H9 (cell line): ENCODE data around the gene TFEB. TPM values are rescaled to one million over a fixed set of nuclear protein-coding genes. Genes with fewer than 3 reads are reported as not detected.

ENCODE experiments used
- DNase-seq: peaks from one replicate; pipeline ENCODE4 v3.0.0-alpha.2; 2017
- H2AFZ ChIP-seq: one replicate; pipeline ENCODE4 v1.6.1; 2013; ENCODE audit warnings: mild to moderate bottlenecking, low read length, control low read depth, moderate library complexity
- H2AK5ac ChIP-seq: 2 replicates; pipeline ENCODE4 v1.6.1; 2013; ENCODE audit warnings: low read length, control low read depth, mixed read lengths; ENCODE audit not compliant: insufficient read length
- H2BK120ac ChIP-seq: one replicate; pipeline ENCODE4 v1.6.1; 2013; ENCODE audit warnings: low read depth, mild to moderate bottlenecking, low read length, control low read depth, inconsistent platforms; ENCODE audit not compliant: poor library complexity, severe bottlenecking
- H2BK12ac ChIP-seq: 2 replicates; pipeline ENCODE4 v1.6.1; 2013; ENCODE audit warnings: low read length, control low read depth, mixed read lengths, low read depth; ENCODE audit not compliant: insufficient read length
- H2BK15ac ChIP-seq: 2 replicates; pipeline ENCODE4 v1.6.1; 2013; ENCODE audit warnings: low read depth, low read length, control low read depth
- H2BK20ac ChIP-seq: one replicate; pipeline ENCODE4 v1.6.1; 2013; ENCODE audit warnings: low read depth, mild to moderate bottlenecking, low read length, control low read depth, inconsistent platforms; ENCODE audit not compliant: poor library complexity, severe bottlenecking
- H2BK5ac ChIP-seq: 2 replicates; pipeline ENCODE4 v1.6.1; 2013; ENCODE audit warnings: low read length, control low read depth, mixed read lengths; ENCODE audit not compliant: insufficient read length
- H3K14ac ChIP-seq: 2 replicates; pipeline ENCODE4 v1.6.1; 2013; ENCODE audit warnings: low read length, control low read depth; ENCODE audit not compliant: insufficient read depth
- H3K18ac ChIP-seq: 2 replicates; pipeline ENCODE4 v1.6.1; 2013; ENCODE audit warnings: low read depth, mild to moderate bottlenecking, mixed read lengths, low read length, control low read depth; ENCODE audit not compliant: insufficient read length
- H3K23ac ChIP-seq: 2 replicates; pipeline ENCODE4 v1.6.1; 2013; ENCODE audit warnings: low read length, control low read depth, mixed read lengths, low read depth; ENCODE audit not compliant: insufficient read length
- H3K23me2 ChIP-seq: 2 replicates; pipeline ENCODE4 v1.6.1; 2013; ENCODE audit warnings: low read depth, mild to moderate bottlenecking, mixed read lengths, low read length, control low read depth; ENCODE audit not compliant: insufficient read length, poor library complexity, severe bottlenecking
- H3K27ac ChIP-seq: 2 replicates; pipeline ENCODE4 v1.5.1; 2013; ENCODE audit warnings: low read length, control low read depth, mixed read lengths, low read depth; ENCODE audit not compliant: insufficient read length
- H3K27me3 ChIP-seq: 2 replicates; pipeline ENCODE4 v1.6.1; 2013; ENCODE audit warnings: low read length, control low read depth, inconsistent platforms; ENCODE audit not compliant: insufficient read depth
- H3K4ac ChIP-seq: 2 replicates; pipeline ENCODE4 v1.6.1; 2013; ENCODE audit warnings: low read depth, mild to moderate bottlenecking, control low read depth, inconsistent platforms, low read length, moderate library complexity
- H3K4me1 ChIP-seq: 2 replicates; pipeline ENCODE4 v1.6.1; 2013; ENCODE audit warnings: low read length, control low read depth, inconsistent platforms; ENCODE audit not compliant: insufficient read depth
- H3K4me2 ChIP-seq: 2 replicates; pipeline ENCODE4 v1.6.1; 2013; ENCODE audit warnings: low read length, control low read depth, mixed read lengths; ENCODE audit not compliant: insufficient read length, insufficient read depth
- H3K56ac ChIP-seq: 2 replicates; pipeline ENCODE4 v1.6.1; 2013; ENCODE audit warnings: low read depth, mild to moderate bottlenecking, mixed read lengths, low read length, control low read depth; ENCODE audit not compliant: insufficient read length
- H3K79me1 ChIP-seq: 2 replicates; pipeline ENCODE4 v1.6.1; 2013; ENCODE audit warnings: low read depth, mild to moderate bottlenecking, moderate library complexity, low read length, control low read depth, inconsistent platforms; ENCODE audit not compliant: insufficient read depth, poor library complexity, severe bottlenecking
- H3K79me2 ChIP-seq: 2 replicates; pipeline ENCODE4 v1.6.1; 2013; ENCODE audit warnings: low read length, control low read depth, inconsistent platforms; ENCODE audit not compliant: insufficient read depth
- H3K9ac ChIP-seq: 2 replicates; pipeline ENCODE4 v1.6.1; 2013; ENCODE audit warnings: low read length, control low read depth, mixed read lengths; ENCODE audit not compliant: insufficient read length; ENCODE audit errors: extremely low read depth
- H3K9me3 ChIP-seq: one replicate; pipeline ENCODE4 v1.6.1; 2013; ENCODE audit warnings: low read depth, low read length, inconsistent platforms; ENCODE audit not compliant: control insufficient read depth
- H3T11ph ChIP-seq: one replicate; pipeline ENCODE4 v1.6.1; 2013; ENCODE audit warnings: mild to moderate bottlenecking, low read length, control low read depth, inconsistent platforms
- H4K20me1 ChIP-seq: one replicate; pipeline ENCODE4 v1.6.1; 2013; ENCODE audit not compliant: control insufficient read depth, insufficient read length, insufficient read depth
- H4K5ac ChIP-seq: 2 replicates; pipeline ENCODE4 v1.6.1; 2013; ENCODE audit warnings: low read depth, mild to moderate bottlenecking, mixed read lengths, low read length, control low read depth; ENCODE audit not compliant: insufficient read length
- H4K8ac ChIP-seq: replicated peaks from 2 replicates; pipeline ENCODE4 v1.6.1; 2013; ENCODE audit warnings: low read length, control low read depth, mixed read lengths, low read depth; ENCODE audit not compliant: insufficient read length
- H4K91ac ChIP-seq: 2 replicates; pipeline ENCODE4 v1.6.1; 2013; ENCODE audit warnings: low read depth, mild to moderate bottlenecking, moderate library complexity, mixed read lengths, low read length, control low read depth; ENCODE audit not compliant: insufficient read length
- H3K27ac Mint-ChIP-seq, 3 experiments: 2 replicates in 2 of 3; 3 replicates in 1 of 3; pipeline ENCODE4 v1.8.0; 2020 to 2021; ENCODE audit warnings: mixed read lengths in 3 of 3, mild to moderate bottlenecking in 1 of 3, moderate library complexity in 1 of 3
- H3K27me3 Mint-ChIP-seq: 2 replicates; pipeline ENCODE4 v1.8.0; 2021; ENCODE audit warnings: low read depth, mild to moderate bottlenecking, moderate library complexity, mixed read lengths
- H3K36me3 Mint-ChIP-seq, 3 experiments: 2 replicates in 2 of 3; 3 replicates in 1 of 3; pipeline ENCODE4 v1.8.0; 2020 to 2021; ENCODE audit warnings: low read depth in 3 of 3, mixed read lengths in 3 of 3; ENCODE audit not compliant: insufficient read depth in 1 of 3
- H3K4me1 Mint-ChIP-seq, 2 experiments: 2 replicates each; pipeline ENCODE4 v1.8.0; 2020; ENCODE audit warnings: mixed read lengths in 2 of 2
- H3K4me3 Mint-ChIP-seq, 2 experiments: 2 replicates in 1 of 2; 3 replicates in 1 of 2; pipeline ENCODE4 v1.8.0; 2020 to 2021; ENCODE audit warnings: mild to moderate bottlenecking in 2 of 2, mixed read lengths in 2 of 2, moderate library complexity in 1 of 2
- H3K9me3 Mint-ChIP-seq, 2 experiments: 2 replicates in 1 of 2; 3 replicates in 1 of 2; pipeline ENCODE4 v1.8.0; 2020; ENCODE audit warnings: mild to moderate bottlenecking in 2 of 2, mixed read lengths in 2 of 2, moderate library complexity in 1 of 2
- CTCF ChIP-seq: fragments of 200-600 bp; sonication (generic); conservative IDR thresholded peaks from 3 replicates; pipeline ENCODE4 v1.8.0; 2021; ENCODE audit warnings: antibody characterized with exemption, mild to moderate bottlenecking
- WGBS: extraction: QIAGEN DNeasy Blood & Tissue Kit; methylation state at CpG from one replicate; pipeline ENCODE4 v1.1.7; 2013; ENCODE audit warnings: missing lambda C conversion rate, low lambda C conversion rate, mixed read lengths; ENCODE audit not compliant: insufficient read length; ENCODE audit errors: extremely low coverage; 5-methylcytosine and 5-hydroxymethylcytosine counted together
- total RNA-seq: library from RNA; stranded (reverse); gene quantifications from 2 replicates; pipeline ENCODE4 v1.2.1, GENCODE V29; 2021

TFEB gene
- total RNA-seq, 1 experiment from 2014 or later = 1.2 TPM

- H3K4me1 Mint-ChIP-seq = peaks cover 31 to 49% of the 10 kb centered on the region in 2 experiments
- Histone ChIP-seq H2BK120ac (no peak overlapping the region), H2BK20ac (no peak overlapping the region)
Observed at GRCh38 chr6:41684311-41685180, 50.9 kb downstream of the TFEB start.

More at GRCh38 chr6:41684311-41685180, 50.9 kb downstream of the TFEB start:
- H3K14ac ChIP-seq = no peak overlapping the region; the same call in 1 of the 2 replicates
- H3T11ph ChIP-seq = no peak overlapping the region
- no peaks in the 10 kb centered on the region for H3K9me3 ChIP-seq
- H4K20me1 ChIP-seq = no peaks in the 10 kb centered on the region
- no peak overlapping the region for H2BK5ac ChIP-seq
- H3K27ac ChIP-seq = no peak overlapping the region
- no peak overlapping the region for H3K4ac ChIP-seq
- H3K27me3 ChIP-seq = no peaks in the 10 kb centered on the region
- no peak overlapping the region for H3K9ac ChIP-seq
- no peak for TF ChIP-seq CTCF
- no peak overlapping the region for H3K23ac ChIP-seq
- no peak overlapping the region for H3K4me2 ChIP-seq
- no peak overlapping the region for H2BK12ac ChIP-seq
- WGBS = no CpG with 5 or more reads among the region's 25 CpGs
- peaks cover 7% of the 10 kb centered on the region; the same call in 1 of the 2 replicates for H3K4me1 ChIP-seq
- H3K79me1 ChIP-seq = no peaks in the 10 kb centered on the region
- H2AK5ac ChIP-seq = no peak overlapping the region
- Mint-ChIP-seq H3K36me3 (no peaks in the 10 kb centered on the region; a peak in 2 of 7 replicates), H3K9me3 (no peaks in the 10 kb centered on the region), H3K27me3 (peaks cover 13% of the 10 kb centered on the region), H3K4me3 (no peak overlapping the region), H3K27ac (no peak overlapping the region)
- no peak overlapping the region for H4K8ac ChIP-seq
- DNase-seq = no peak
- H3K56ac ChIP-seq = no peak overlapping the region
- no peak overlapping the region for H4K91ac ChIP-seq
- H3K23me2 ChIP-seq = no peaks in the 10 kb centered on the region
- H4K5ac ChIP-seq = no peak overlapping the region
- H2AFZ ChIP-seq = no peak overlapping the region
- H3K18ac ChIP-seq = no peak overlapping the region
- H3K79me2 ChIP-seq = no peaks in the 10 kb centered on the region
- no peak overlapping the region for H2BK15ac ChIP-seq
